GM10248 (cell line): ENCODE data around the gene FGD3.

Source experiments
- CTCF ChIA-PET: fragments of 300-600 bp; sonication (Branson Sonifier 250); formaldehyde crosslinking; extraction: SDS; loops from one replicate; lab custom pipeline; 2021; ENCODE audit warnings: antibody characterized with exemption; lab: Yijun Ruan, JAX
- POLR2A ChIA-PET: fragments of 350-650 bp; sonication (Branson Sonifier 250); formaldehyde crosslinking; extraction: SDS; loops from one replicate; lab custom pipeline; 2020; ENCODE audit warnings: antibody characterized with exemption; lab: Yijun Ruan, JAX
- DNase-seq: peaks from one replicate; pipeline ENCODE4 v3.0.0; 2012; ENCODE audit errors: extremely low spot score
- TF ChIP-seq, protein P1 (sequence below): IDR thresholded peaks from 2 replicates; pipeline ENCODE4 v1.5.1; 2012; ENCODE audit warnings: mild to moderate bottlenecking, low read depth; ENCODE audit errors: extremely low read depth, missing control alignments, control extremely low read depth

Gene FGD3

DNA sequence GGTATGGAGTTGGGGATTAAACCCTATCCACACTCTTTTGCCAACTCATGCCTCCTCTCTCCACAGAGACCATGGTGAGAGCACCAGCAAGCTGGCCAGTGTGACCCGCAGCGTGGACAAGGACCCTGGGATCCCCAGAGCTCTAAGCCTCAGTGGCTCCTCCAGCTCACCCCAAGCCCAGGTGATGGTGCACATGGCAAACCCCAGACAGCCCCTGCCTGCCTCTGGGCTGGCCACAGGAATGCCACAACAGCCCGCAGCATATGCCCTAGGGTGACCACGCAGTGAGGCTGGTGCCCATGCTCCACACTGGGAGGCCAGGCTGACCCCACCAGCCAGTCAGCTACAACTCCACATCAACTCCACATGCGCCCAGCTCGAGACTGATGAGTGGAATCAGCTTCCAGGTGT lies 137.2 kb downstream of the FGD3 start:
- POLR2A ChIA-PET: no interaction called here
- CTCF ChIA-PET: interaction anchor here (0.9 to 1.4 kb wide), 3 partner anchors 8 to 81 kb away, joined by 3 to 4 read pairs (median 3); no protein-coding TSS in a partner anchor
- TF ChIP-seq, protein P1, sequence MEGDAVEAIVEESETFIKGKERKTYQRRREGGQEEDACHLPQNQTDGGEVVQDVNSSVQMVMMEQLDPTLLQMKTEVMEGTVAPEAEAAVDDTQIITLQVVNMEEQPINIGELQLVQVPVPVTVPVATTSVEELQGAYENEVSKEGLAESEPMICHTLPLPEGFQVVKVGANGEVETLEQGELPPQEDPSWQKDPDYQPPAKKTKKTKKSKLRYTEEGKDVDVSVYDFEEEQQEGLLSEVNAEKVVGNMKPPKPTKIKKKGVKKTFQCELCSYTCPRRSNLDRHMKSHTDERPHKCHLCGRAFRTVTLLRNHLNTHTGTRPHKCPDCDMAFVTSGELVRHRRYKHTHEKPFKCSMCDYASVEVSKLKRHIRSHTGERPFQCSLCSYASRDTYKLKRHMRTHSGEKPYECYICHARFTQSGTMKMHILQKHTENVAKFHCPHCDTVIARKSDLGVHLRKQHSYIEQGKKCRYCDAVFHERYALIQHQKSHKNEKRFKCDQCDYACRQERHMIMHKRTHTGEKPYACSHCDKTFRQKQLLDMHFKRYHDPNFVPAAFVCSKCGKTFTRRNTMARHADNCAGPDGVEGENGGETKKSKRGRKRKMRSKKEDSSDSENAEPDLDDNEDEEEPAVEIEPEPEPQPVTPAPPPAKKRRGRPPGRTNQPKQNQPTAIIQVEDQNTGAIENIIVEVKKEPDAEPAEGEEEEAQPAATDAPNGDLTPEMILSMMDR: no peak
- DNase-seq: no peak

DNA sequence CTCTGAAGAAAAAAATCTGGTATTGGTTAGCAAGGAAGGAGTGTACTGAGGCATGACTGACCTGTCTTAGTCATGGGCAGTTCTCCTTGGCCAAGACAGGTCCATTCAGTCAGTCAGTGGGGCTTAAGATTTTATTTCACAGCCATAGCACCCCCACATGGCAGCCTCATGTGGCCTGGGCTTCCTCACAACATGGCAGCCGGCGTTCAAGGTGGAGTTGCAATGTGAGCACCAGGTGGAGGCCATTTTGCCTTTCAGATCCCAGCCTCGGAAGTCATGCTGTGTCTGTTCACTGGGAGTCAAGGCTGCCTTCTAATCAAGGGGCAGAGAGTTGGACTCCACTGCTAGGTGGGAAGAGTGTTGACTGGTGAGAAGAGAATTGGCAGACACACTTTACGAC lies 138.4 kb downstream of the FGD3 start:
- TF ChIP-seq, protein P1: no peak
- ChIA-PET POLR2A (no interaction called here), CTCF (interaction anchor here (0.9 to 1.6 kb wide), 2 partner anchors 9 to 481 kb away, joined by 3 to 4 read pairs; no protein-coding TSS in a partner anchor)
- DNase-seq: no peak
